PFSK-1 (cell line): Measurements from ENCODE around the gene TAF7.

ENCODE experiments used
- FOXP2 ChIP-seq: optimal IDR thresholded peaks from 2 replicates; pipeline ENCODE3; 2011; ENCODE audit warnings: borderline replicate concordance, control low read depth, inconsistent platforms; ENCODE audit not compliant: insufficient read depth; ENCODE audit errors: extremely low read length, extremely low read depth
- POLR2AphosphoS5 ChIP-seq: IDR thresholded peaks from 2 replicates; pipeline ENCODE4 v1.6.1; 2012; ENCODE audit warnings: low read depth, mild to moderate bottlenecking, control low read depth, low read length, moderate library complexity
- SIN3A ChIP-seq: IDR thresholded peaks from 2 replicates; pipeline ENCODE4 v1.6.1; 2012; ENCODE audit warnings: mild to moderate bottlenecking, low read length, moderate library complexity, borderline replicate concordance; ENCODE audit not compliant: insufficient read depth

GRCh38 chr5:141351591-141351990 lies 31.0 kb upstream of the TAF7 start:
- TF ChIP-seq POLR2AphosphoS5 (no peak), FOXP2 (no peak), SIN3A (no peak)
